RPMI7951 (cell line): ENCODE results near the gene RBM20. TPM values are rescaled to one million over a fixed set of nuclear protein-coding genes. Genes with fewer than 3 reads are reported as not detected.
"Not testable (repeated sequence)": the region's sequence is repeated elsewhere in the genome, so short reads cannot be mapped to it uniquely, and the experiment has no call there.

Experiments used
- DNase-seq: peaks from one replicate; pipeline ENCODE4 v3.0.0-alpha.2; 2012; ENCODE audit warnings: low read depth
- total RNA-seq: library from RNA; depleted of rRNA; stranded (reverse); fragments of >200 nt; shearing (Covaris generic); gene quantifications from 2 replicates; pipeline ENCODE4 v1.2.3, GENCODE V29; 2014

Gene RBM20
- total RNA-seq, 1 experiment from 2014 or later = 0.36 TPM

DNA sequence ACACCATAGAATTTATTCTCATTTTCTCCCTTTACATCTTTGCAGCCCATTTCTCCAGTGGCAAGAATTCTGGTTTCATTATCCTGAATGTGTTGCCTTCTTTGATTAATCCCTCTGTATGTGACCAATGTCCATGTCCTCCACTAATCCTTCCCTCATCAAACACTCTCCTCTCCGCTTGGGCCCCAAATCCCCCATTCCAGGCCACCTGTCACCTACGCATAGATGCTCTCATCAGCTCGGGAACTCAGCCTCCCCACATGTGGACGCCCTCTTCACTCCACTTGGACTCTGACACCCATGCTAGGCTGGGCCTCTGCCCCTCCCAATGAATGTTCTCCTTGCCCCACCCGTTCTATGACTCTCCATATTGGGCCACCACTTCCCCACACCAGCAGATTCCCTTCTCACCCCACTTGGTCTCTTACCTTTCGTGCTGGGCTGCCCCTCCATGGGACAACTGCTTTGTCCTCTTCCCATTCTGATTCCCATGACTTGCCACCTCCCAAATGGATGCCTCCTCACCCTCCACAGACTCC is 18.7 kb upstream of the RBM20 start:
- no peak for DNase-seq

DNA sequence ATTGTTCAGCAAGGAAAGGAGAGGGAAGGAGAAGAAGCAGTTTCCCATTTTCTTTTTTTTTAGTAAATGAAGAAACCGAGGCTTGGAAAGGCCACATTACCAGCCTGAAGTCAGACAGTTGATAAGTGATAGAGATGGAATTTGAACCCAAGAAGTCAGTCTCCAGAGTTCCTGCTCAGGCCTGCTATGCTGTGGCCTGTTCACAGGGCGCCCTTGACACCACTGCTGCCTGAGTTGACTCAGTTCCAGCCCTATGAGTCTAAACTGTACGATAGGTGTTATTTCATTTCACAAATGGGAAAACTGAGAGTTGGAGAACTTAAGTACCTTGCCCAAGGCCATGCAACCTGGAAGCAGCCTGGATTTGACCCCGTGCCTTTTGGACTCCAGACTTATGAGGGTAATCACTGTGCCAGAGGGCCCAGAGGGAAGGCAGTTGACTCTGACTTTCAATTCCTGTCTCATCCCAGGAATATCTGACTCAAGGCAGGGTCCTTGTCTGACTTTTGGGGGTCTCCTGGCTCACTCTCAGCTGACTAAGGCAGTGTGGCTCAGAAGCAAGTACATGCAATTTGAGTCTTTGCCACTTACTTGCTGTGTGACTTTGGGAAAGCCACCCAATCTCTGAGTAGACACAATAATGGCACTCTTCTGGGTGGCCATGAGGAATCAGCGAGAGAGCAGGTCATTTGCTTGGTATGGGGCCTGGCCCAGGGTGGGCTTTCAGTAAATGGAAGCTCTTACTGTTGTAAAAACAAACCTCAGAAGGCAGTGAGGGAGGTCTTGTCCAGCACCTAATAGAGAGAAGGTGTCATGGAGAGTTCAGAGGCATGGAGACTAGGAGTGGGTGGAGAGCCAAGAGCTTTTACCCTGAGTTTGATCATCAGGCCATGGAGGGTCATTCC is 17.9 kb upstream of the RBM20 start:
- no peak for DNase-seq

DNA sequence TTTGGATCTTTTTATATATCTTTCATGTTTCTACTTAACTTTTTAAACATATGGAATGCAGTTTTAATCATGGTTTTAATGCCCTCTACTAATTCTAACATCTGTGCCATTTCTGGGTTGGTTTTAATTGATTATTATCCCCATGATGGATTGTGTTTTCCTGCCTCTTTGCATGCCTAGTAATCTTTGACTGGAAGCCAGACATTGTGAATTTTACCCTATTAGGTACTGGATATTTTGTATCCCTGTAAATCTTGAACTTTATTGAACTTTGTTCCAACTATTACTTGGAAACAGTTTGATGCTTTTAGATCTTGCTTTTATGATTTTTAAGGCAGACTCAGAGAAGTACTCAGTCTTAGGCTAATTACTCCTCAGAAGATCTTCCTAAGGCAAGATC is 16.0 kb upstream of the RBM20 start:
- DNase-seq = no peak

DNA sequence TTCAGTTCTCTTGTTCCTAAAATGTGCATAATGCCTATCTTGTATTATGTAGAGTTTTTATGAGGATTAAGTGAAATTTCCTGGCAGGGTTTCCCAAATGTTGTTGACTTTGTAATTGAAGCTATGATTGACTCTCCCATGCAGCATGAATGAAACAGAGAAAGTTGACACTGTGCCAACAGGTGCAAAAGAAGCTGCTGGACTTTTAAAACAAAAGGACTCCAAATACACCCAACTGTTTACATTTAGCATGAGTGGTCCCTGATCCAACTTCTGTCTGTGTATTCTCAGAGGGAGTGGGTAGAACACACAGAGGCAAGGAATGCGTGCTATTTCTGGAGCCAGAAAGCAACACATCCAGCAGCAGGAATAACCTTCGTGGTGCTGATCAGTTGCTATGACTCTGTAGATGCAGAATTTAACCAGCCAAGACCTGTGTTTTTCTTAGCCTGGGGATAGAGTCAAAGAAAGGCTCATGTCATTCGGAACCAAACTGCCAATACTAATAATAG is 14.4 kb upstream of the RBM20 start:
- no peak for DNase-seq

DNA sequence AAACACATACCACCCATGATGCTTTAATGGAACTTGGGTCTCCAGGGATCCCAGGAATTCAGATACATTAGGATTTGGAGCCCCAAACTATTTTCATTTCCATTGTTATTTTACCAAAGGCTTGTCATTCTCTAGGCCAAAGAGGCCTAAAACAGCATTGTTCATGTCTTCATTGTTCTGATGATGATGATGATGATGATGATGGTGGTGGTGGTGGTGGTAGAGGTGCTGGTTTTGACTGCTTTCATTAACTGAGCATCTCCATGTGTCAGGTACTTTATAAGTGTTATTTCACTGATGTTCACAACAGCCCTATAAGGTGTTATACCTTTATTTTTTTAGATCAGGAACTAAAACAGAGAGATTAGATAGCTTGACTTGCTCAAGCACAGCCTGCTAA is 12.2 kb upstream of the RBM20 start:
- DNase-seq = no peak

DNA sequence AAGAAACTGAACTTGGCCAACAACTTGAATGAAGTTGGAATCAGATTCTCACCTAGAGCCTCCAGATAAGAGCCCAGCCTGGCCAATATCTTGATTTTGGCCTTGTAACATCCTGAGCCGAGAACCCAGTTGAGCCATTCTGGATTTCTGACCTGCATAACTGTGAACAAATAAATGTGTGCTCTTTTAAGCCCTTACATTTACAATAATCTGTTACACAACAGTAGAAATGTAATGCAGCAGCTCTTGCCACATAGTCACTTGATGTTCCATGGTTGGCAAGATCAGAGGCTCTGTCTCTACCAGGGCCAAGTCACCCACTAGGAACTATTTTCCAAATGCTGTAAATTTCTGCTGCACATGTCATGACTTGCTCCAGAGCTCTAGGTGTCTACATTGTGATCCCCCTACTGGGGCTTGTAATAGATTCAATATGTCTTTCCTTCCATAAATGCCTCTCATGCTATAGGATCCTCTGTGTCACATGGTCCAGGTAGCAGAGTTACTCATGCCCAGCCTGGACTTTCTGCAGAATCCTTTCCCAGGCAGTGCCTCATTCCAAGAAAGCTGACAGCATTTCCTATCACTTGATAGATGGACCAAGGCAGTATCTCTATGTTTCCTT is 11.4 kb upstream of the RBM20 start:
- DNase-seq = no peak

DNA sequence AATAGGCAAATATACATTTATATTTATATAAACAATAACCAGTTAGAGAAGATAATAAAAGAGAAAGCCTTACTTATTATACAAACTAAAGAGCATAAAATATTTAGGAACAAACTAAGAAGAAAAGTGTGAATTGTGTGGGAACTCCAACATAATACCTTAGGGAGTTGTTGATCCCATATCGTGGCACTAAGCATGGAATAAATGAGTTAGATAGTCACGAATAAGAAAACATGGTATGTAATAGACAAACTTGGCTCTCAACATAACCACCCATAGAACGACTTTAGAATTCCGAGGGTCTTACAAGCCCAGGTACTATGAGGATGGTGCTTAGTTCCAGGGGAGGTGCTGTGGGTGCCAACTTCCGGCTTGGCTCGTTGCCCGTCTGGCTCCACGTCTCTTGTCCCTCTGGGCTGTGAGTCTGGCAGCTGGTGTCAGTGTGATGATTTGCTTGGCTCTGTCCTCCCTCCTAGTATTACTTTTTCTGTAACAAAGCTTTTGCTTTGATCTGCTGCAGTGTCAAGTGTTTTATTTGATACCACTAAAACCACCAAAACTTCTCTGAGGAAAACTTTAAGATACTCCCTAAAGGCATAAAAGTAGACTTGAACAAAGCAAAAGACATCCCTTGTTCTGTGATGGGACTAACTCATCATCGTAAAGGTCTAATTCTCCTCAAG is 9.5 kb upstream of the RBM20 start:
- peak; percentile 49 for DNase-seq

DNA sequence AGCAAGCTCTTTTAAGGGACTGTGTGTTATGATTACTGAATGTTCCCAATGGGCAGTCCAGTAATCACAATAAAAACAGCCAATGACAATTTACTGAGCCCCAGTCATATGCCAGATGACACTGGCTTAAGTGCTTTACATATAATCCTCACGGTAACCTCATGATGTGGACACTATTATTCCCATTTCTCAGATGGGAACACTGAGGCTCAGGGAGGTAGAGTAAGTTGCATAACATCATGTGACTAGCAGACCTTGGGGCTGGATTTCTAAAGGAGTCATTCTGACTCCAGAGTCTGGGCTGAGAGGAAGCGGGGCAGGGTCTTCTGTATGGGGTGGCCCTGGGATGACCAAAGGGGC is 7.6 kb upstream of the RBM20 start:
- no peak for DNase-seq

DNA sequence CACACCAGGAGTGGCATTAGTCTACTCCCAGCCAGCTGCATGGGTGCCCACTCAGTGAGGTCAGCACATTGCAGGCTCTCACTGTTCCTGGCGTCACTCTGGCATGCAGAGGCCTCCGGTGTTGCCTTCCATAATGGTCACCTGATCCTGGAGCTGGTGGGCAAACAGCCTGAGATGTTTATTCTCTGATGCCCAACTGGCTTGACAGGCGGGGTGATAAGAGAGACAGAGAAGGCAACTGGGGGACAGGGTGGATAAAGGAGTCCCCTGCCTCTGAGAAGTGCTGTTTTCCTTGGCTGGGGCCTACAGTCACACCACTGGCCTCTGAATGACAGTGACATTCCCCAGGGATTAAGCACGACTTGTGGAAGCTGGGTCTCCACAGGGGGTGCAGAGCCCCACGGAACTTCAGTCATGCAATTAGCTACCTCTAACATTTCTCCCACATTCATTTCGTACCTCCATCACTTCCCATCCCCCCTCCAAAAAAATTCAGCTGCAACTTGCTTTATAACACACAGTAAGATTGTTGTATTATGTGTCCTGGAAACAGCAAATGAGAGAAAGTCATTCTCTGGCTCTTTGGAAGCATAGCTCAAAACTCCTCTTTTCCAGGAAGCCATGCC is 7.1 kb upstream of the RBM20 start:
- DNase-seq = no peak

DNA sequence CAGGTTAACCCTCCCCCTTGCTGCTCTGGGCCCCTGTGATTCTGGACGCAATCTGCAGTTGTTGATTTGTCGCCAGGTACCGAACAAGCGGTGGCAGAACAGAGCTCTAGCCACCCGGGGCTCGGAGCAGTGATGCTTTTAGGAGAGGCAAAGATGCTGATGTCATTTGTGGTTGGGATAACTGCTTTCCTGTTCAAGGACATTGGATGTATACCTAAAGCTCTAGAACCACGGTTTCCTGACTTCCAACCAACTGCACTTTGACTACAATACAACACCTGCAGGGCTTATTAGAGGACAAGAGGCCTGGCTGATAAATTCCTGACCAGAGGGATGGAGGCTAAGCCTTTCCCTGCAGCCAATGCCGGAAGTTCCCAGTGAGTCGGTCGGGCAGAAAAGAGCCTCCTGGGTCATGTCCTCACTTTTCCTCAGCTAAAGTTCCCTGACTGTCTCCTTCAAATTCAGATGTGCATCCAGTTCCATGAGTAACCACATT is 6.5 kb upstream of the RBM20 start:
- DNase-seq = no peak

DNA sequence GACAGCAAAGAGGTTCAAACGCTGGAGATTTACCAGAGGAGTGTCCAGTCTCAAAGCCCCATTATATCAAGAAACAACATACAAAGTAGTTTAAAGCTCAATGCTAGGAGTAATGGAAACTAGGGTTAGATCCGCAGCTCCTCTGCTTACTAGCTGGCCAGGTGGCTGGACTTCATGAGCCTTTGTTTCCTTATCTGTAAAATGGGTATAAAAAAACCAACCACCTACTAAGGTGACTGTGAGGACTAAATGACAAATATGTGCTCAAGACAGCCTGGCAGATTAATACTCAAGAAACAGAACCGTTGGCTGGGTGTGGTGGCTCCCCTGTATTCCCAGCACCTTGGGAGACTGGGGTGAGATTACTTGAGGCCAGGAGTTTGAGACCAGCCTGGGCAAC is 5.8 kb upstream of the RBM20 start:
- DNase-seq = no peak

DNA sequence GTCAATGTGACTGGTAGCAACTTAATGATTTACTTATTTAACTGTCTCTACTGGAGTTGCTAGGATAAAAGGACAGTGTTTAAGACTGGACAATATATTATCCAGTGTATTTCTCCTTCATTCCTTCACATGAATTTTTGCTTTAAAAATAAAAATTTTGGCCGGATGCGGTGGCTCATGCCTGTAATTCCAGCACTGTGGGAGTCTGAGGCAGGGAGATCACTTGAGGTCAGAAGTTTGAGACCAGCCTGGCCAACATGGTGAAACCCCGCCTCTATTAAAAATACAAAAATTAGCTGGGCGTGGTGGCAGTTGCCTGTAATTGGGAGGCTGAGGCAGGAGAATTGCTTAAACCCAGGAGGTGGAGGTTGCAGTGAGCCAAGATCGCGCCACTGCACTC is 5.1 kb upstream of the RBM20 start:
- DNase-seq = not testable (repeated sequence)

DNA sequence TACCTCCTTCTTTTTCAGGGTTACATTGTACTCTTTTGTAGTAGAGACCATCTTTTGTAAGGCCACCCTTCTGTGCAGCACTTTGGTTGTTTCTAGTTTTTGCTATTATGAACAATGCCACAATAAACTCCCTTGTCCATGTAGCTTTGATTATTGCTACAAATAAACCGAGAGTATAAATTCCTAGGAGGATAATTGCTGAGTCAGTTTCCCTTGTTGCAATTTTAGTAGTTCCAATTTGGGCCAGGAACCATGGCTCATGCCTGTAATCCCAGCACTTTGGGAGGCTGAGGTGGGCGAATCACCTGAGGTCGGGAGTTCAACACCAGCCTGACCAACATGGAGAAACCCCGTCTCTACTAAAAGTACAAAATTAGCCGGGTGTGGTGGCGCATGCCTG is 4.3 kb upstream of the RBM20 start:
- not testable (repeated sequence) for DNase-seq

DNA sequence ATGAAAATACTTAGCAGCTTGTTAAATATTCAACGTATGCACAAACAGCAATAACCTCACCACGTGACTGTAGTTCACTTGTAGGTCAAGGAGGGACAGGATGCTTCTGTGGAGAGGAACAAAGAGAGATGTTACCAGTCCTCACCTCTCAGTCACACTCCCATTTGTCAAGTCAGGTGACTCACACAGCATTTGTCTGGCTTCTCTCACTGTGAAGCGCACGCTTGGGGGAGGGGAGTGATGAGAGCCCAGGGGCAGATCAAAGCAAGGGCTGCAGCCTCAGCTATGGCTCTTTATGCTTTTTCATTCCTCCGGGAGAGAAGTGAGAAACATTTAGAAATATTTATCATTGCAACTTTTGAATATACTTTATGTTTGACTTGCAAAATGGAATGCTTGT is 2.9 kb upstream of the RBM20 start:
- DNase-seq = peak; percentile 42

DNA sequence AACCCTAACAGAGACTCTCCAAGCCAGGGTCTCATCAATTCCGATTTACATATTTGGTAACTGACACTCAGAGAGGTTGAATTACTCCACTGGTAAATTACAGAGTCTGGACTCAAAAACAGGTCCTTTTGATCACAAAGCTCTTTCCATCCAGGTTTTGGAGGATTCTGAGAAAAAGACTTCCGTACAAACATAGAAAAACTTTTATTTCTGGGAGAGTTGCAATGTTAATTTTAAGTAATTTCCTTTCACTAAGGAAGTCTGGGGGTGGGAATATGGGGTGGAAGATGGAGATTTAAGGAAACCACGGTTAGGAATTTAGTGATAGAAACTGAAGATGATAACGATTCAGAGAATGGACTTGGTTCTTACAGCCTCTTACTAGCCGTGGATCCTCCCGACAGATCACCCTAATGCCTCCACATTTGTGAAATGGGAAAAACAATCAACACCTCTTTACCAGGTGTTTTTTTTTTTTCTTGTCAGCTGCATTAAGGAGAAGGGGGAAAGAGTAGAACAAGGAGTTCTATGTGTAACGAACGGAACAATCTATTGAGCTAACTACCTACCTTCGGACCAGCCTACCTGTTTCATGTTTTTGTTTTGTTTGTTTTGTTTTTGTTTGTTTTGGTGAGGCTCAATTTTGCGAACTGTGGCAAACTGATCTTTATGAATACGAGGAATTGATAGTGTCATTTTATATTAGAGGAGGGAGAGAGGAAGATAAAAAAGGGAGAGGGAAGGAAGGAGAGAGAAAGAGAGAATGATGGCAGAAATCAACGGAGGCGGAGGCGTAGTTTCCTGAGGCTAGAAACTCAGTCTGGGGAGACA is 1.7 kb upstream of the RBM20 start:
- no peak for DNase-seq

DNA sequence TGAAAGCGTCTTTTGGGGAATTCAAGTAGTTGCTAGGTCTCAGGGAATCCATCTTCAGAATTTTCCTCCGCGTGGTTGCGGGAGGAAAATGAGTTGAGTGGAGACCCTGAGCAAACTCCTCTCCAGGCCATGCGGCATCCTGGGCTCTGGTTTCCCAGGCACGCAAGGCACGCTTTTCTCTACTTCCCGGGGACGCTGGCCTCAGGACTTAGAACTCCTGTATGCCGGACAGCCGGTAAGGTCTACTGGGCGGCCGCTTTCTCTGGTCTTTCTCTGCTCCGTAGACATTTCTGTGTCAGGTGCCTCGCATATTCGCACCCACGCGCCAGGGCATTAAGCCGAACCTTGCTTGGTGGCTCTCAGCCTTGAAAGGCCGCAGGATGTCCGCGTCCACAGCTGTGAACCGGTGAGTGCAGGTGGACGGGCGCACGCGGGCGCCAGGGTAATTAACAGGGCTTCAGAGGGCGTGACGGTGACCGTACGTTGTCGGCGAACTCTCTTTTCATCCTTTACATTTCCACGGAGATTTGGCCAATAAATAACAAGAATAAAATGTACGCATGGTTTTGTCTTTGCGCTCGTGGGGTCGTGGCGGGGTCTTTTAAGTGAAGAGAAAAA is 992 bp upstream of the RBM20 start:
- DNase-seq = no peak

DNA sequence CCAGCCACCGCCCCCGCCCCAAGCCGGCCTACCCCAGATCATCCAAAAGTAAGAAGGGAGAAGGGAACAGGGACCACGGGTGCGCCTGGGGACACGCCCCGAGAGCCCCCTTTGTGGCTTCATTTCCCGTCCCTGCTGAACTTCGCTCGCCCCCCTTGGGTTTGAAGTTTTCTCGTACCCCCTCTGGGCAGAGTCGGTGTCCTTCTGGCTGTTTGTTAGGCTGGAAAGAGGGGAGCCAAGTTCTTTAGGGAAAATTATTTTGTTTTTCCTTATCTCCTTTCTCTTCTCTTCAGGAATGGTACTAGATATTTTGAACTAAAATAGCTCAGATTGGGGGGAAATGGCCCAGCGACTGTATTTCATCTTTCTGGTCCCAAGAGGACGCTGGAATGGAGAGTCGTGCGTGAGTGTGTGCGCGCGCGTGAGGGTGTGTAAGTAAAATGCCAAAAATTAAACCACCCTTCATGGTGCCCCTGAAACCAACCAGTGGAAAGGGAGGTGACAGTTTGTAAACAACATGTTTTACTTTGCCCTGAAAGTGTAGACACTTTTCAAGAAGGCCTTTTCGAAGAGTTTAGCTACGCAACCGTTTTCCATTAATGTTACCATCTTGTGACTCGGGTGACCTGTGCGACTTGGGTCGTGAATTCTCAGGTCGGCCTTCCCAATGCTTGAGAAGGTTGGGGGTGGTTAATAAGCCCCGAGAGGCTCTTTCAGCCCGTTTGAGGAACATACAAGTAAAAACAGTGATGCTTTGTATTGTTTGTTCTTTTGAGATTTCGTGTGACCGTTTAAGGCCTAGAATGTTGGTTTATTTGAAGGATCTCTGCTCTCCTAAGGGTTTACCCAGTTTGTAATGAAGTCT is 694 bp downstream of the RBM20 start:
- no peak for DNase-seq

DNA sequence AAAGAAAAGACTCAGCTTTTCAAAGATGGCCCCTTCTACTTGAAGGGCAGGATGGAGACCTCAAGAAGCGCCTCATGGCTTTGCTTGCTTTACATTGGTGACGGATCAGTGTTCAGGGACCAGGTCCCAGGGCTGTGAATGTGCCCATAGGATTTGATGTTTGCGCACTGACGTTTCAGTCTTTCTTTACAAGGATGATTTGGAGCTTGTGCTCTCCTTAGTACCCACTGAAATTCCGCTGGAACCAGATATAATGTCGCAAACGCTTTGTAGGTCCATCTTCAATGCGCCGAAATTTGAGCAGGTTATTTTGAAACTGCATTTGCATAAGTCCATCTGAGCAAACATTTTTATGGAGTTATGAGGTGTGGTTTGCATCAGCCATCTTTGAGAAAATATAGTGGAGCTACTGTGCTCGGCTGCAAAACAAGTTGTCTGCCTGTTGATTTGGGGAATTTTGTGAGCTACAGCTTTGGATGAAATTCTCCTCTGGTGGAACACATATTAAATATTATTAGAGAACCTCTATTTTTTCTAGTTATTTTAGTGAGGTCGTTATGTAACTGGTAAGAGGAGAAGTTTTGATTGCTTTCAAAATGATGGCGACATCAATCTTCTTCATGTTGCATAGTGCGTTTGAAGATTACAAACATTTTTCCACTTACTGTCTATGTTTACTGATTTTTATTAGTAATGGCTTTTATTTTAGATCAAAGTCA is 2.4 kb downstream of the RBM20 start:
- DNase-seq = no peak

DNA sequence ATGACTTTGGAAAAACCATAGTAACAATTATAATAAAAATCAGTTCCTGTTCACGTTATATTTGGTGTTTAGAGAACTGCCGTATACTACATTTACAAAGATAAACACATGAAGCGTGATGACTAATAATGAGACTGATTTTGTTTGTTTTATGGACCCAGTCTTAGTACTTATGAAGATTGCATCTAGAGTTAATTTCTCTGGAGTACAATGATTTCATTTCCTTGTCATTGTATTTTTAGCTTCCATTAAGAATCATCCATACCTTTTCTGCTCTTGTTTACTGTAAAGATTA is 2.9 kb downstream of the RBM20 start:
- no peak for DNase-seq
